Measurements from ENCODE around the gene RAMP1.
"Not testable (repeated sequence)": the region's sequence is repeated elsewhere in the genome, so short reads cannot be mapped to it uniquely, and the experiment has no call there.

Gene RAMP1

DNA sequence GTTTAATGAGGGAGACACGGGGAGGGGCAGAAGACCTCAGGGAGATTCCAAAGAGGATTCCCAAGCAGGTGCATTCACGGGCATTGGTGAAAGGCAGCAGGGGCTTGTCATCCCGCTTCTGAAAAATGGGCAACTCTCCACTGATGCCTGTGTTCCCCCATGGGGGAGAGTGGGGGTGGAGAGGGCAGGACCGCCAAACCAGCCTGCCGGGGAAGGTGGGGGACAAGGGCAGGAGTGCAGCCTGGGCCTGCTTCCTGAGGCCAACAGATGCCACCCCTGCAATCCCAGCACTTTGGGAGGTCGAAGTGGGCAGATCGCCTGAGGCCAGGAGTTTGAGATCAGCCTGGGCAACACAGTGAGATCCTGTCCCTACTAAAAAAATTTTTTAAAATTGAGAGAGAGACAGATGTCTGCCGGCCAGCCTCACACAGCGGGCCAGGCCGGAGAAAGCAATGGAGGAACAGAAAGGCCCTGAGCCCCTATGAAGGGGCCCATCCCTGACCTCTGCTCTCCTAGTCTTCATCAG, 62.6 kb downstream of the RAMP1 start:
- no peak for DNase-seq

DNA sequence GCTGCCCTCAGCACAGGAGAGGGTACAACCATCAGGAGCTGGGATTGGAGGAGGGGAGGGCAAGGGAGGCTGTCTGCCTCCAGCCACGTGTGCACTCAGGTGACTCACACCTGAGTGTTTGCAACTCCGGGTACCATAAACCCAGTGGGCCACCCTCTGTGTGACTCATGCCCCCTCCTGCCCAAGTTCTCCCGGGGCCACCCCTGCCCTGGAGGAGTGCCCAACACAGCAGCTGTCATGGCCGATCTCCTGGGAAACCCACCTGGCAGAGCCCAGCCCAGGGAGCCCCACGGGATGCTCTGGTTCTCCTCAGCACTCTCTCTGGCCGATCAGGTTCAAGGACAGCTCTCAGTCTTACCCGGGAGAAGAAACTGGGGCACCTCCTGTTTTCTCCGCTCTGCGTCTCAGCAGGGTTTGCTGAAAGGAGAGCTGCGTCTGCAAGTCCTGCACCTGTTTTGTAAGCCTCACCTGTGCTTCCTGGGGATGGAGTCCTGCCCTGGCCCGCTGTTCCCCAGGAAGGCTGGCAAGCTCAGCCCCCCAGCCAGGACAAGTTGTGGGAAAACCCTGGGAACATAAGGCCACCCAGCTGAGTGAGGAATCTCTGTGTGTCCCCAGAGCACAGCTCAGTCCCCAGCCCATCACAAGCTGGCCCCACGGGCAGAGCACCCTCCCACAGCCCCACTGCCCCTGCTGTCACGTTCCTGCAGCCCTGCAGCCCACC, 63.4 kb downstream of the RAMP1 start:
- no peak for DNase-seq

DNA sequence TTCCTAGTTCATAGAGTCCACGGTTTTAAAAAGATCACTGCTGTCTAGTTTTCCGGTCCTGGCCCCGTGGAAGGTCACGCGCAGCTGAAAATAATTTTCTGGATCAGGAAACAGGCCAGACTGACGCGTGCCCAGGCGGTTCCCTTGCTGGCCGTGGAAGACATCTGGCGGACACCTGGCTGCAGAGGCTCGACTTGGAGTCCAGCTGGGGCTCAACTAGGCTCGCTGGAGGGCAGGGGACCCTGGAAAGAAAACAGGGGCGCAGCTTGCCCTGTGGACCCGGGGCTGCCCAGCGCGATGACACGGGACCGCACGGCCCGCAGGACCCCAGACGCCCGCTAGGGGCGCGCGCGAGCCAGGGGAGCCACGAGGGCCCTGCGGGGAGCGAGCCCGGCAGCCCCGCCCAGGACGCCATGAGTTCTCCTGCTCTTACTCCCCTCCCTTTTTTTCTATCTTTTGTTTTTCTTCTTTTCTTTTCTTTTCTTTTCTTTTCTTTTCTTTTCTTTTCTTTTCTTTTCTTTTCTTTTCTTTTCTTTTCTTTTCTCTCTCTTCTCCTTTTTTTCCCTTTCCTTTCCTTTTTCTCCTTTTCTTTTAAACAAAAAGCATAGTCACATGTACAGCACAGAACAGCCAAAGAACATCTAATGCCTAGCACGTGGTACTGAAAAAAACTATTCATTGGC, 64.2 kb downstream of the RAMP1 start:
- DNase-seq: peak; percentile 17 to 37

DNA sequence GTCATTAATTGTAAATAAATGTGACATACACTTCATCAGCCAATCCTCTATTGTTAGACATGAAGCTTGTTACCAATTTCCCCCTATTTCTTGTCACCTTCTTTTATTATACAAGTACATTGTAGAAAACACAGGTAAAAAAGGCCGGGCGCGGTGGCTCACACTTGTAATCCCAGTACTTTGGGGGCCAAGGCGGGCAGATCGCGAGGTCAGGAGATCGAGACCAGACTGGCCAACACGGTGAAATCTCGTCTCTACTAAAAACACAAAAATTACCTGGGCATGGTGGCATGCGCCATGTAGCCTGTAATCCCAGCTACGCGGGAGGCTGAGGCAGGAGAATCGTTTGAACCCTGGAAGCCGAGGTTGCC, 64.7 kb downstream of the RAMP1 start:
- DNase-seq: no peak

DNA sequence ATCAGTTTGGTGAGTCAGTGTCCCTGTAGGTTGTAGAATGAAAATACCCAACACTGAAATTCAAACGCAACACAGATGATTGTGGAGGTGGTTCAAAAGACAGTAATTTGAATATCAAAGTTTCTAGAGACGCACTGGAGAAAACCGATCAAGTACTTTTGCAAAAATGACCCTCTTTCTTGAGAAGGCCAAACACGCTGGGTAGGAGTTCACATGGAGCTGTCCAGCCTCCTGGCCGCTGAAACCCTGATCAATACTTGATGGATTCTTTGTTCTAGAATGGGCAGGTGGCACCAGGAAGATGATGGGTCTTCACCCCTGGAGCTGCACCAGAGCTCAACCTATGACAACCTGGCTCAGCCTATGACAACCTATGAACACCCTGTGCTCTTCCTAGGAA, 67.7 kb downstream of the RAMP1 start:
- DNase-seq: no peak

DNA sequence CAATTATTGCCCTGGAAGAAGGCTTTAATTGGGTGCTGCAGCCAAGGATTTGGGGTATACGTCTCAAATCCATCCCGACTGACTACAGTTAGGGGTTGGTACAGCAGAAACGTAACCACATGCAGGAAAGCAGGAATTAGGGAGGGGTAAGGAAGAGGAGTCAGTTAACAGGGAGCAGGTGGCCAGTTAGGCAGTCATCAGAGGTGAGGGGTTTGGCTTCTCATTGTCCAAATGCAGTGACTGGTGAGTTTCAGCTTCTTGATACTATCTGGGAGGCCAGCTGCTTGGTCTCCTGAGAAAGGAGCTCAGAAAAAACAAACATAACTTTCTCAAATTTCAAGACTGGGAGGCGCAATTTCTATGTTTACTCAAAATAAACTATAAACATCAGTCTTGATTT, 68.6 kb downstream of the RAMP1 start:
- DNase-seq: no peak

DNA sequence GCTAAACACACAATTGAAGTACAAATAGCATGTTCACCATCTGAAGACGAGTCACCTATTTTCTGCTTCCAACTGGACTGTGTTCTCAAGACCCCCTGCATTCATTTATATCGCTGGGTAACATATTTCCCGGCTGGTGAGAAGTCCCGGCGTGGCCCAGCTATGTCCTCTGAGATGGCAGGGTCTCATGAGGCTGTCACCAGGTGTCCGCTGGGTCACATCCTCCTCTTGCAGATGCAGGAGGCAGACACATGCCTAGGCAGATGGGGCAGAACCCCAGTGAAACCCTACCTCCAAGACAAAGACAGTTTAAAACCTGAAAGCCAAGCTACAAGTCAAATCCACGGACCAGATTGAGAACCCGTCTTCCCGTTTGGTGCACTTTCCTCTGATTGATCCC, 70.6 kb downstream of the RAMP1 start:
- DNase-seq: no peak

DNA sequence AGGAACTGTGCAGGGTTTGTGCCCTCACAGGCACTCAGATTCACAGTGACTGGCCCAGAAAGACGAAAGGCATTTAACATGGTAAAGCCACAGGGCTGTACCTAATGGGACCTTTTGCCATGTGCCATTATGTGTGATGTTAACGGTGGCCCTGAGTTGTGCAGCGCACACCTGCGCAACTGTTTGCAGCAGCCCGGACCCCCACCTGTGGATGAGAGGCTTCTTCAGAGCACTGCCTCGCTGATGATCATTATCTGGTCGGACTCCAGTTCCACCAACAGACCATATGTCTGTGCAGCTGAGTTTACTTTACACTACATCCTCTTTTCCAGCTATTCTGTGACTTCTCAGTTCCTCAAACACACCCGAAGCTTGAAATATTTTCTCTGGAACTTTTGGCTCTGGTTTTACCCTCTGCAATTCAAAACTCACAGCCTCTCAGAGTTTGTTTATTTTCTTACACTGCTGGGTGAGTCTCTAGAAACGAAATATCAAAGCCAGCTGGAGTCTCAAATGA, 71.8 kb downstream of the RAMP1 start:
- DNase-seq: peak; percentile 1 to 38

DNA sequence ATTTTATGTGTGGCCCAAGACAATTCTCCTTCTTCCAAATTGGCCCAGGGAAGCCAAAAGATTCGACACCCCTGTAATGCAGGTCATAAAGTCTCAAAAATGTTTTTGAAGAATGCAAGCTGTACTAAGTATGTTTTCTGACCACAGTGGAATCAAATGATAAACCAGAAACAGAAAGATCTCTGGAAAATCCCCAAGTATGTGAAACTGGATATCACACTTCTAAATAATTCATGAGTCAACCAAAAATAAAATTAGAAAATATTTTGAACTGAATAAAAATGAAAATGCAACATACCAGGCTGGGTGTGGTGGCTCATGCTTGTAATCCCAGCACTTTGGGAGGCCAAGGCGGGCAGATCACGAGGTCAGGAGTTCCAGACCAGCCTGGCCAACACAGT, 73.3 kb downstream of the RAMP1 start:
- no peak for DNase-seq

DNA sequence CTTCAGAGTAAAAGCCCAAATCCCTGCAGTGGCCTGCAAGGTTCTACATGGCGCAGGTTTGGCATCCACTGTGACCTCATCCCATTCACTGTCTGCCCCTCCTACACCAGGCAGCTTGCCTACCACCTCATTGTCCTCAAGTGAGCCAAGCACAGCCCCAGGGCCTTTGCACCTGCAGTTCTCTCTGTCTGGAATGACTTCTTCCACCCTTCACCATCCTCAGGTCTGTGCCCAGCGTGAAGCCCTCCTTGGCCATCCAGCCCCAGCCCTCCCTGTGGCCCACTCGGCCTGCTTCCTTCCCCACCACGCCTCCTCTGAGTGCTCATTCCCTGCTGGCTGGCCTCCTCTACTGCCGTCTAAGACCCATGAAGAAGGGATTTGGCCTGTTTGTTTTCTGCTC, 74.8 kb downstream of the RAMP1 start:
- no peak for DNase-seq

DNA sequence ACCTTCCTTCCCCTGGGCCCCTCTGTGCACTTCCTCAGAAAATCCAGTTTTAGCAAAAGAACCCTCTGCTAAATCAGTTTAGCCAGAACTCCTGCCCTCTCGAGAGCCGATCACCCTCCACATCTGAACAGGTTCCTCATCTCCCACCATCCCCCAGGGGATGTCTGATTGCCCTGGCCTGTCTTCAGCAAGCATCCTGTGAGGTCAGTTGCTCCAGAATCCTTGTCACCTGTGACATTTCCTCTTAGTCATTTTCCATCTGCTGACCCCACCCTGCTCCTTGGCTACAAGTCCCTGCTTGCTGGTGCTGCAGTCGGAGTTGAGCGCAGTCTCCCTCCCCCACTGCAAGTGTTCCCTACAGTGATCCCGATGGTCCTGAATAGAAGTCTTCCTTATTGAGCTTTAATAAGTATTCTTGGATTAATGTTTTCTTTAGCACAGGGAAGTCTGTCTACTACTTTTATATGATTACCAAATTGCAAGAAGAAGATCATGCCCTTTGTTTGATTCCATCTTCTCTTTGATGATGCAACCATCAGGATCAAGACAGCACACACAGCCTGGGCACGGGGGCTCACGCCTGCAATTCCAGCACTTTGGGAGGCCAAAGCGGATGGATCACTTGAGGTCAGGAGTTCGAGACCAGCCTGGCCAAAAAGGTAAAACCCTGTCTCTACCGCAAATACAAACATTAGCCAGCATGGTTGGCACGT, 76.5 kb downstream of the RAMP1 start:
- no peak for DNase-seq

DNA sequence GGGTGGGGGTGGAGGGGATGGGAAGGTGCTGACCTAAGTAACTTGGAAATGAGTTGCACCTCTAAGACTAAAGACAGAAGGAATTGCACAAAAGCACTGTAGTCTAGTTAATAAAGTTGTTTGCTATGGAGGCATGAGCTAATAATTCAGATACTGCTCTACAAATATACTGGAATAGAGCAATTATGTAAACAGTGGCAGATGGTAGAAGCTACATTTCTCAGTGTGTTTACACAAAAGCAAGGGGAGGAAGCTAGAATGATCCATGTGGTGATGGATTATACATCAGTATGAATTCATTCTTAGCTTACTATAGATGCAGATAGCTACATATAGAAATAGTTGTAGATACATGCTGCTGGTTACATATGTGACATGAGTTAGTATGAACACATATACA, 79.8 kb downstream of the RAMP1 start:
- no peak for DNase-seq

DNA sequence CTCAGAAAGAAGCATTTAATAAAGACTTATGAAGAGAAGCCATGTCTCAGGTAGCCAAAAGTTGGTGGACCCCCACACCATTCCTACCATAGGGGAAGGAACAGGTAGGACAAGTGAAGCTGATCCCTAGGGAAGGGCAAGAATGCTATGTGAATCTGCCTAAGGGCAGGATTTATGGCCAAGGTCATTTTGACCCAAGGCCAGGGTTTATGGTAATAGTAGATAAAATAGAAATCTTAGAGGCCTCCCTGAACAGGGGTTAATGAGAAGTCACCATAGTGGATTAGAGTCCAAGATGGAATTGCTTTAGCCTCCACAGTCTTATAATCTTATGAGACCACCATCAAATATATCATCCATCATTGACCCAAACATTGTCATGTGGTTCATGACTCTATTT, 81.4 kb downstream of the RAMP1 start:
- no peak for DNase-seq

DNA sequence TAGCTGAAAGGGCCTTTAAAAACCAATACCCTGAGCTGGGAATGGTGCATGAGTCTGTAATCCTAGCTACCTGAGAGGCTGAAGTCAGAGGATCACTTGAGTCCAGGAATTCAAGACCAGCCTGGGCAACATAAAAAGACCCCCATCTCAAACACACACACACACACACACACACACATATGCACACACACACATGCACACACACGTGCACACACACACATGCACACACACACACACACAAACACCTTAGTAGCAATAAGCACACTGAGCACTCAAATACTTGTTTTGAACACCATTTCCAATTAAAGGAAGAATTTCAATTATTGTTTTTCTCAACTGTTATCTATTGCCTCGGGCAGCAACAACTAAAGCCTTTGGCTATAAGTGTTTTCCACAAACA, 81.8 kb downstream of the RAMP1 start:
- no peak for DNase-seq

DNA sequence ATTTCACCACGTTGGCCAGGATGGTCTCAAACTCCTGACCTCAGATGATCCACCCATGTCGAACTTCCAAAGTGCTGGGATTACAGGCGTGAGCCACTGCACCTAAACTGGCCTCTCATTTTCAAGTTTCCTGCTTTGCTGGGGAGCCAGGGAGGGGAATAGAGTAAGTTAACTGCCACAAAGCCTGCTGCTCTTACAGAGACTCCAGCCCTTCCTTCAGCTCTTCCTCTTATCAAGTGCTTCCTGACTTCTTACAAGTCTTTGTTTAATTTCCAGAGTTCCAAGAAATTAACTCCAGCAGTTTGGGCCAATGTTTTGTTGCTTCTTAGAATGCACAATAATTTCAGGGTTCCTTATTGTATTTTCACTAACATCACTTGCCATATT, 83.1 kb downstream of the RAMP1 start:
- DNase-seq: no peak

DNA sequence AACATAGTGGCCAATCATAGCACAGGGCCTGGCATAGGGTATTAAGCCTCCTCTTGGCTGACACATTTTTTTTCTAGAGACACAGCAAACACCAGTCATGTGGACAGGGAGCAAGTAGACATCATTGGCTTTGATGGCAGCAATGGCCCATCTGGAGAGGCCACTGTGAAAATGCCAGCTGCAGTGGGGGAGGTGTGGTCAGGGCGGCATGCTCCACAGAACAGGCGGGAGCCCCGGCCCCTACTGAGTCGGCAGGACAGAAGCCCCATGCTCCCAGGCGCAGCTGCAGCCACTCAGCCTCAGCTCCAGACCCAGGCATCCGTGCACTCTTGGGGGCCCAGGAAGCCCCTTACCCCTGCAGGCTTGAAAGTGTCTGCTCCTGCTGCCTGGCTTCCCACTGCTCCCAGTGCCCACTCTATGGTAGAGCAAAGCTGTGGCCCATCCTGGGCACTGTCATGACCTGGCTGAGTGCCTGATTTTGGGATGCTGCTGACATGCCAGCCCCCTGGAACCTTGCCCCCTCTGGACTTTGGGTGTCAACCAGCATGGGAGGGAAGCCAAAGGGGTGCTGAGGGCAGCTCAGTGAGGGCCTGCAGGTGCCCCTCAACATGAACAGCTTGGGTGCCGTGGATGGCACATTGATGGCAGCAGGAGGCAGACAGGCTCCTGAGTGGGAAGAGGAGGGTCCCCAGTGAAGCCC, 84.1 kb downstream of the RAMP1 start:
- no peak for DNase-seq

DNA sequence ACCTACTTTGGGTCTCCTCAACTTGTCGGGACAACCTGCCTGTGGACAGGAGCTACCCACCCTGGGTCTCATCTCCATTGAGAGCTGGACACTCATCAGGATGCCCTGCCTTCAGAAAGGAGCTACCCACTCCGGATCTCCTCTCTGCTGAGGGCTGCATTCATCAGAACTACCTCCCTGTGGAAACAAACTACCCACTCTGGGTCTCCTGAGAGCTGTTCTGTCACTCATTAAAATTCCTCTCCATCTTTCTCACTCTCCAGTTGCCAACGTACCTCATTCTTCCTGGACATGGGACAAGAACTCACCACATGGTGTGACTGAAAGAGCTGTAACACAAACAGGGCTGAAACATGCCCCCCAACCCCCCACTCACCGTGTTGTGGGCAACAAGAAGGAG, 84.9 kb downstream of the RAMP1 start:
- DNase-seq: no peak

DNA sequence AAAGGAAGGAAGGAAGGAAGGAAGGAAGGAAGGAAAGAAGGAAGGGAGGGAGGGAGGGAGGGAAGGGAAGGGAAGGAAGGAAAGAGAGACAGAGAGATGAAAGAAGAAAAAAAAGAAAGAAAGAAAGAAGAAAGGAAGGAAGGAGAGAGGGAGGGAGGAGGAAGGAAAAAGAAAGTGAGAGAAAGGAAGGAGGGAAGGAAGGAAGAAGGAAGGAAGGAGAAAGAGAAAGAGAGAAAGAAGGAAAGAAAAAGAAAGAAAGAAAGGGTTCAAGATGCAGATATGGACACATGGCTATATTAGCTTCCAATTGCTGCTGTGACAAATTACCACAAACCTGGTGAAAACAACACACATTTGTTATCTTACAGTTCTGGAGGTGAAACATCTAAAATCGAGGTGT, 87.0 kb downstream of the RAMP1 start:
- DNase-seq: no peak

DNA sequence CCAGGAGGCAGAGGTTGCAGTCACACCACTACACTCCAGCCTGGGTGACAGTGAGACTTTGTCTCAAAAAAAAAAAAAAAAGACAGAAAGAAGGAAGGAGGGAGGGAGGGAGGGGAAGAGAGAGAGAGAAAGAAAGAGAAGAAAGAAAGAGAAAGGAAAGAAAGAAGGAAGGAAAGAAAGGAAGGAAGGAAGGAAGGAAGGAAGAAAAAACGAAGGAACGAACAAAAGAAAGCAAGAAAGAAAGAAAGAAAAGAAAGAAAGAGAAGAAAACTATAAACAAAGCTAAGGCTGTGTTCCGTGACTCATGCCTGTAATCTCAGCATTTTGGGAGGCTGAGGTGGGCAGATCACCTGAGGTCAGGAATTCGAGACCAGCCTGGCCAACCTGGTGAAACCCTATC, 91.9 kb downstream of the RAMP1 start:
- not testable (repeated sequence) for DNase-seq

DNA sequence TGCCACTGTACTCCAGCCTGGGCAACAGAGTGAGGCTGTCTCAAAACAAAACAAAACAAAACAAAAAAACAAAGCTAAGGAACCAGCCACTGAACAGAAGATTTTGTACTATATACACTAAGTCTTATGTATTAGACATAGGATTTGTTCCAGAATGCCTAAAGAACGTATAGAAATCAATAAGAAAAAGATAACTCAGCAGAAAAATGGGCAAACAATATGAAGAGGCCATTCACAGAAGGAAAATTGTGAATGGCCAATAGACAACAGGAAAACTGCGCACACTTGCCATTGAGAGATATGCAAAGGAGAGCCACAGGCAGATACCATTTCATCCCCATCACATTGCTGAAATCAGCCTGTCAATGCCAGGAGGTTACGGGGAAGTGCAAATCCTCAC, 92.5 kb downstream of the RAMP1 start:
- no peak for DNase-seq

DNA sequence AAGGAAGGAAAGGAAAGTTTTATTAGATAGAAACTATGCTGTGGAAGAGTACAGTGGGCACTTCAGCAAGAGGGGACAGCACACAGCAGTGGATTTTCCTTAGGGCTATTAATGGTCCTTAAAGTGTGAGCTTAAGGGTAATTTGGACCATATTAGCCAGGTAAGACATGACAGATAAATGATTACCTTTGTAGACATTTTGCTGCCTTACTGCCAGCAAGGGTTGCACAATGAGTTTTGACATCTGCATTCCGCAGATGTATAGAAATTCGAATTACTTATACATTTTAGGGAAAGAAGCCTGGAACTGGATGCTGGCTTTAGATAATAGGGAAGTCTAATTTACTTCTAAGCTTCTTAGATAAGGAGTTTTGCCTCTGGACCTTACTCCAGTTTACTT, 93.4 kb downstream of the RAMP1 start:
- no peak for DNase-seq

DNA sequence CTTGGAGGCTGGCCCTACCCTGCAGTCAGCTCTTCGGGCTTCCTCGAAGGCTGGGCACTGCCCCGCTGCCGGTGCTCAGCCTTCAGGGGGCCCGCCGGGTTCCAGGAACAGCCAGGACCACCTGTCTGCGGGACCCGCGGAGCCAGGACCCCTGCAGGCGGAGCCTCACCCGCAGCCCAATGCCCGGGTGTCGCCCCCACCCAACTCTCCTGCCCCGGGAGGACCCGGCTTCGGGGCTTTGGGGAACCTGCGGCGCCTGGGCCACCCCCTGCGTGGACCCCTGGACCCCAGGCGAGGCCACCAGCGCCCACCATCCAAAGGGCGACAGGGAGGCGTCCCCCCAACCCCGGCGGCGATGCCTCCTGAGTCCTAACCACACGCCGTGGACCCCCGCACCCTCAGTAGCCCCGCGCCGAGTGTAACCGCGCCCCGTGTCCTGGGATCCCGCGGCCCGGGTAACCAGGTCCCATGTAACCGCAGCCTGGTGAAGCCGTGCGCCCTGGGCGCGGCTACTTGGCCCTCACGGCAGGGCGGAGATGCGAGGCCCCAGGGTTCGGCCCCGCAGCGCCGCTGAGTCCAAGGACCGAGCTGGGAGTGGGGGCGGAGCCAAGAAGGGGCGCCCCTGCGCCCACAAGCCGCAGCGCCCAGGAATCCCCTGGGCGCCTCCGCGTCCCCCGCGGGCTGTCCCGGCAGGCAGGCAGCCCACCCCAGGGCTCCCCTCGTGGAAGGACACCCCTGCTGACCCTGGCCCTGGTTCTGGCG, 96.4 kb downstream of the RAMP1 start:
- no peak for DNase-seq

DNA sequence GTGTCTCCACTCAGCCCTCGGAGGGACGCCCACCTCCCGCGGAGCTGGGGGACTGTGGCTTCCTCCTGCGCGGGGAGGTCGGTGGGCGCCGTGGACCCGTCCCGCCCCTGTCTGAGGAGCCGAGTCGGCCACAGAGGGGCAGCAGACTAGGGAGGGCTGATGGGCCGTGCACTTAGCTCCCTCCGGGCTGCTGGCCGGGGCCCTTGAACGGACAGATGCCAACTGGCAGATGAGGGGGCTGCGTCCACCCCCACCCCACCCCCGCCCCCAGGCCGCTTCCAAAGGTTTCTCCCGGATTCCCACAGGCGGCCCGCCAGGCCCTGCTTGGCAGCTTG, 96.9 kb downstream of the RAMP1 start:
- no peak for DNase-seq
